OCI-LY7 (cell line): ENCODE results near the gene BTBD9. TPM values are rescaled to one million over a fixed set of nuclear protein-coding genes. Genes with fewer than 3 reads are reported as not detected.

Experiments used
- BruUV-seq: library from RNA; stranded (reverse); fragments of 400-500 nt; replicated peaks from 2 replicates; lab custom pipeline; 2021; lab: Mats Ljungman, UMichigan
- CTCF ChIA-PET: fragments of 300-600 bp; sonication (Branson Sonifier 250); formaldehyde crosslinking; loops from one replicate; lab custom pipeline; 2022; ENCODE audit warnings: antibody characterized with exemption; ENCODE audit not compliant: unreplicated experiment; lab: Charles Lee
- POLR2A ChIA-PET: fragments of 300-600 bp; sonication (Branson Sonifier 250); formaldehyde crosslinking; loops from one replicate; lab custom pipeline; 2022; ENCODE audit warnings: antibody characterized with exemption; lab: Charles Lee
- DNase-seq: peaks from one replicate; pipeline ENCODE4 v3.0.0-alpha.2; 2015; ENCODE audit warnings: low spot score
- H2AFZ ChIP-seq: fragments of 200-600 bp; sonication (generic), shearing (Covaris generic); 2 replicates; pipeline ENCODE4 v1.6.1; 2014; ENCODE audit warnings: mild to moderate bottlenecking, antibody characterized with exemption, low read length, moderate library complexity
- H3K27ac ChIP-seq: fragments of 200-600 bp; sonication (generic); 2 replicates; pipeline ENCODE4 v1.5.1; 2014; ENCODE audit warnings: mixed run types, low read depth, mild to moderate bottlenecking, moderate library complexity, low read length, inconsistent platforms; ENCODE audit not compliant: poor library complexity, severe bottlenecking
- H3K36me3 ChIP-seq: fragments of 200-600 bp; sonication (generic); 2 replicates; pipeline ENCODE4 v1.6.1; 2014; ENCODE audit warnings: mild to moderate bottlenecking, antibody characterized with exemption, low read length, moderate library complexity, mixed read lengths; ENCODE audit not compliant: insufficient read depth
- H3K4me1 ChIP-seq: fragments of 200-600 bp; sonication (generic); 2 replicates; pipeline ENCODE4 v1.5.1; 2014; ENCODE audit warnings: mild to moderate bottlenecking, low read length; ENCODE audit not compliant: insufficient read depth, poor library complexity, severe bottlenecking
- H3K4me2 ChIP-seq: fragments of 200-600 bp; sonication (generic); 2 replicates; pipeline ENCODE4 v1.6.1; 2014; ENCODE audit warnings: mild to moderate bottlenecking, low read length
- H3K4me3 ChIP-seq: fragments of 200-600 bp; sonication (generic); 2 replicates; pipeline ENCODE4 v1.5.1; 2014; ENCODE audit warnings: mild to moderate bottlenecking, low read depth, low read length; ENCODE audit not compliant: poor library complexity, severe bottlenecking
- H3K79me2 ChIP-seq: fragments of 200-600 bp; sonication (generic); 2 replicates; pipeline ENCODE4 v1.6.1; 2016; ENCODE audit warnings: low read depth, mild to moderate bottlenecking, low read length, moderate library complexity, mixed read lengths; ENCODE audit not compliant: insufficient read depth
- H3K9me2 ChIP-seq: fragments of 200-600 bp; sonication (generic); 2 replicates; pipeline ENCODE4 v1.6.1; 2016; ENCODE audit warnings: mild to moderate bottlenecking, low read length, mixed read lengths; ENCODE audit not compliant: insufficient read depth
- H3K9me3 ChIP-seq: fragments of 200-600 bp; sonication (generic); 2 replicates; pipeline ENCODE4 v1.6.1; 2014; ENCODE audit warnings: mild to moderate bottlenecking, mixed run types, low read length, mixed read lengths
- H4K20me1 ChIP-seq: fragments of 200-600 bp; sonication (generic); 2 replicates; pipeline ENCODE4 v1.6.1; 2014; ENCODE audit warnings: mild to moderate bottlenecking, antibody characterized with exemption, low read length, moderate library complexity, mixed read lengths; ENCODE audit not compliant: insufficient read depth
- EZH2phosphoT487 ChIP-seq: fragments of 200-600 bp; sonication (generic); IDR thresholded peaks from 2 replicates; pipeline ENCODE4 v1.6.1; 2018; ENCODE audit warnings: low read depth, borderline replicate concordance, mild to moderate bottlenecking, mixed run types, antibody characterized with exemption, low read length, moderate library complexity, mixed read lengths
- intact Hi-C: fragments of 100-400 bp; cut with micrococcal nuclease; formaldehyde crosslinking; loops from one replicate; pipeline ENCODE4 v1.10.0; 2022; ENCODE audit not compliant: unreplicated experiment
- total RNA-seq, 2 experiments: library from RNA; depleted of rRNA in 1 of 2; stranded (reverse); fragments of >200 nt in 1 of 2; shearing (Covaris generic) in 1 of 2; gene quantifications; 2 replicates each; pipeline ENCODE4 v1.2.3, GENCODE V29; 2014 to 2022
- TF ChIP-seq, protein P1 (sequence below): fragments of 200-600 bp; sonication (generic); conservative IDR thresholded peaks from 2 replicates; pipeline ENCODE4 v1.5.1; 2014; ENCODE audit warnings: mild to moderate bottlenecking, antibody characterized with exemption, low read length, moderate library complexity, mixed read lengths

The BTBD9 gene
- total RNA-seq, 2 experiments from 2014 or later = 5.9 to 7.3 TPM

DNA sequence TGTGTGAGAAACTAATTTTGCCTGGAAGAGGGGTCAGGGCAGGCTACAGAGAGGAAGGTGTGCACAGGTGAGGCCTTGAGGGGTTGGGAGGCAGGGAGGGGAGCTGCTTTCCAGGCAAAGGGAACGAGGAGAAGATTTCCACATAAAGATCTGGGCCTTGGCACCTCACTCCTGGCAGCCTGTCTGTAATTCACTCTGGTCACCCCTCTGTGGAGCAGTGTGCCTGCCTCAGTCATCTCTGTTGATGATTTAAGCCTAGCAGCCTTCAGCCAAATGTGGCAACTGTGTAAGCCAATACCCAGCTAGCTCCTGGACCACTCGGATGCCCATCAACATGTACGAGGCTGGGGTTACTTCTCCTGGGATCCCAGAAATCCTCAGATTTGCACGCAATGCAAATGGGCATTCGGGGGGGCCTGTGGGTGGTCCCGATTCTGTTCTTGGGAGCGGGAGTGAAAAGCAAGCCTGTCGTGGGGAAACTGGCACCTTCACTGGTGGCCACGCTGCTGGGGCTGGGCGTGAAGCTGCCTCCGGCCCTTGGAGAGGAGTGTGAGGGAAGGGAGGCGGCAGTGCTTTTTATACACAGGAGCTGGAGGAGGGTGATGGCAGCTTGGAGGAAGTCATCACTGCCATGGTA, 459.8 kb downstream of the BTBD9 start:
- no peak overlapping the region for H3K4me2 ChIP-seq
- intact Hi-C loops = no loop called here
- H3K27ac ChIP-seq = no peak overlapping the region
- no TSS peak for BruUV-seq
- TF ChIP-seq, protein P1, sequence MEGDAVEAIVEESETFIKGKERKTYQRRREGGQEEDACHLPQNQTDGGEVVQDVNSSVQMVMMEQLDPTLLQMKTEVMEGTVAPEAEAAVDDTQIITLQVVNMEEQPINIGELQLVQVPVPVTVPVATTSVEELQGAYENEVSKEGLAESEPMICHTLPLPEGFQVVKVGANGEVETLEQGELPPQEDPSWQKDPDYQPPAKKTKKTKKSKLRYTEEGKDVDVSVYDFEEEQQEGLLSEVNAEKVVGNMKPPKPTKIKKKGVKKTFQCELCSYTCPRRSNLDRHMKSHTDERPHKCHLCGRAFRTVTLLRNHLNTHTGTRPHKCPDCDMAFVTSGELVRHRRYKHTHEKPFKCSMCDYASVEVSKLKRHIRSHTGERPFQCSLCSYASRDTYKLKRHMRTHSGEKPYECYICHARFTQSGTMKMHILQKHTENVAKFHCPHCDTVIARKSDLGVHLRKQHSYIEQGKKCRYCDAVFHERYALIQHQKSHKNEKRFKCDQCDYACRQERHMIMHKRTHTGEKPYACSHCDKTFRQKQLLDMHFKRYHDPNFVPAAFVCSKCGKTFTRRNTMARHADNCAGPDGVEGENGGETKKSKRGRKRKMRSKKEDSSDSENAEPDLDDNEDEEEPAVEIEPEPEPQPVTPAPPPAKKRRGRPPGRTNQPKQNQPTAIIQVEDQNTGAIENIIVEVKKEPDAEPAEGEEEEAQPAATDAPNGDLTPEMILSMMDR = no peak
- TF ChIP-seq EZH2phosphoT487 = no peak
- no peak overlapping the region for H2AFZ ChIP-seq
- no peaks in the 10 kb centered on the region for H3K9me2 ChIP-seq
- H3K79me2 ChIP-seq = no peaks in the 10 kb centered on the region
- CTCF ChIA-PET = no interaction called here
- no peaks in the 10 kb centered on the region for H3K36me3 ChIP-seq
- H4K20me1 ChIP-seq = no peaks in the 10 kb centered on the region
- H3K9me3 ChIP-seq = no peaks in the 10 kb centered on the region
- H3K4me1 ChIP-seq = no peaks in the 10 kb centered on the region
- POLR2A ChIA-PET = no interaction called here
- DNase-seq = no peak
- H3K4me3 ChIP-seq = no peak overlapping the region

DNA sequence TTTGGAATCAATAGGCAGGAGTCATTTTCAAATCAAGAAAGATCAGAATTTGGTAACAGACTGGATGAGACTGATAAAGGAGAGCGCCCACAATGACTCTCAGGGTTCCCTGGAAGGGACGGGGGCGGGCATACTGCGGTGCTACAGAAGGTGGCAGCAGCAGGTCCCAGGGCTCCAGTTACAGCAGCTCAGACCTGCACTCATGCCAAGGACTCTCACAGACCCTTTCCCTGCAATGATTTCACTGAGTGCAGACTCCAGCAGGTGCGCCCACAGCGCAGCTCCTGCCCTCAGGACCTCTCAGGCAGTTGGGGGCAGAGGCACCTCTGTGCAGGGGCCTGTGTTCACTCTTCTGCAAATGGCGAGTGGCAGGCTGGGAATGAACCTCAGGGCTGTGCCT, 460.4 kb downstream of the BTBD9 start:
- no peak for DNase-seq
- Histone ChIP-seq H3K79me2 (no peaks in the 10 kb centered on the region), H3K27ac (no peak overlapping the region), H3K4me1 (no peaks in the 10 kb centered on the region), H3K9me3 (no peaks in the 10 kb centered on the region), H4K20me1 (no peaks in the 10 kb centered on the region), H3K4me3 (no peak overlapping the region), H3K4me2 (no peak overlapping the region), H3K36me3 (no peaks in the 10 kb centered on the region), H2AFZ (no peak overlapping the region), H3K9me2 (no peaks in the 10 kb centered on the region)
- no peak for TF ChIP-seq EZH2phosphoT487
- TF ChIP-seq, protein P1 = no peak
- POLR2A ChIA-PET = no interaction called here
- intact Hi-C loops = no loop called here
- CTCF ChIA-PET = no interaction called here
- BruUV-seq = no TSS peak

DNA sequence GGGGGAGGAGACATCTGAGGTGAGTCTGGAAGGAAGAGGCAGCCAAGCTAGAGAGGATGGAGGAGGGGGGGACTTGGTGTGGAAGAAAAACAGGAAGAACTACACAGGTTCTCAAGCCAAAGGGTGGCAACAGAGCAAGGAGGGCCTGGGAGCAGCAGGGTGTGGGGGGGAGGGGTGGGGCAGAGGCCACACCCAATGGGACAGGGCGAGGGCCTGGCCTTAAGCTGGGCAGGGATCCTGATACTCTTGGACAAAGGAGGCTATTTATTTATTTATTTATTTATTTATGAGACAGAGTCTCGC, 461.2 kb downstream of the BTBD9 start:
- POLR2A ChIA-PET = no interaction called here
- no TSS peak for BruUV-seq
- Histone ChIP-seq H3K36me3 (no peaks in the 10 kb centered on the region), H3K4me1 (no peaks in the 10 kb centered on the region), H3K9me2 (no peaks in the 10 kb centered on the region), H4K20me1 (no peaks in the 10 kb centered on the region), H3K9me3 (no peaks in the 10 kb centered on the region), H3K4me2 (no peak overlapping the region), H3K27ac (no peak overlapping the region), H3K4me3 (no peak overlapping the region), H2AFZ (no peak overlapping the region), H3K79me2 (no peaks in the 10 kb centered on the region)
- intact Hi-C loops = no loop called here
- CTCF ChIA-PET = no interaction called here
- DNase-seq = no peak
- TF ChIP-seq, protein P1 = no peak
- TF ChIP-seq EZH2phosphoT487 = no peak
